ENCODE data around the gene NTM.

GRCh38 chr11:131498631-131499160, 128.3 kb downstream of the NTM start:
- TF ChIP-seq CTCF (IDR thresholded peaks at IDR 0.05): no peak
- TF ChIP-seq POLR2A (IDR thresholded peaks at IDR 0.05): no peak

Measured in uterus (tissue), 2 donors.